ENCODE results near the gene CAMSAP1.

The CAMSAP1 gene

DNA sequence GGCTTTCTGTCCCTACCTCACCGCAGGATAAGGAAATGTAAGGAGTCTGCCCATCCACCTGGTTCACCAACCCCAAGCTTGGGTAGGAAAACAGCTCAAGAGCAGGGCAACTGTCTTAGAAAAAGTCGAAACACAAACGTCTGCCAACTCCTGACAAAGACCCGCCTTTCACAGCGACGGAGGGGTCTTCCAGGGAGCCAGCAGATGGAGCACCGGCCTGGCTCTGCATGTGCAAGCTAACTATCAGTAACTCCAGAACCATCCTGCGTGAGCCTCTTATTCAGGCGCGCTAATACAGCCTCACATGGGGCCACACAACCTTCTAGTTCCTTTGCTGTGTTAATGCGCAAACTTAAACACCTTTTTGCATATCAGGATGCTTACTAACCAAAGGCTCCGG lies 26.9 kb downstream of the CAMSAP1 start:
- no peak for DNase-seq

DNA sequence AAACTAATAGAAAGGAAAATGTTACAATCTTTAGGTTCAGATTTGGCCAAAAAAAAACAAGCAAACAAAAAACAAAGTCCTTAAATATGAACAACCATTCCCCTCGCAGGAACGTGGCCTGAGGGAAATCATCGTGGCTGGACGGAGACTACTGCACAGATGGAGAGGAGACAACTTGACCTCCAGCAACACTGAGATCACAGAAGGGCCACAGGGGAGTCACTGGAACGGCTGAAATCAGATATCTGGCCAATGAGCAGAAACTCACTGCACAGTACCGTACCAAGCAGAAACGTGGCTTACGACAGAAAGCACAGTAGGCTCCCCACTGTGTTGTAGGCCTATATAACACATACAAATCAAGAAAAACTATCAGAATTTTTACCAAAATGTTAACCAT lies 27.7 kb downstream of the CAMSAP1 start:
- no peak for DNase-seq

DNA sequence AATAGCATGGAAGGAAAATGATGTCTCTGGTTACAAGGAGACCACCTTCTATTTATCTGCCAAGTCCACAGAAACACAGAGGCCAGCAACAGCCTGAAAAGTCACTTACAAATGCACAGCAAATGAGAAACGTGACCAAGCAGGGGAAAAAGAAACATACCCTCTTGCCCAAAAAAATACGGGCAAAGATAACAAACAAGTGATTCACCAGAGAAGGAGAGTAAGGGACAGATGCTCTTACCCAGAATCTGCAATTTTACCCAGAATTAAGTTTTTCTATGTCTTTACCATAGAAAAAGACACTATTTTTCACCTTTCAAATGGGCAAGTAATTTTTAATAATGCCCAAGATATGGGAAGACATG lies 28.1 kb downstream of the CAMSAP1 start:
- peak; percentile 18 for DNase-seq

DNA sequence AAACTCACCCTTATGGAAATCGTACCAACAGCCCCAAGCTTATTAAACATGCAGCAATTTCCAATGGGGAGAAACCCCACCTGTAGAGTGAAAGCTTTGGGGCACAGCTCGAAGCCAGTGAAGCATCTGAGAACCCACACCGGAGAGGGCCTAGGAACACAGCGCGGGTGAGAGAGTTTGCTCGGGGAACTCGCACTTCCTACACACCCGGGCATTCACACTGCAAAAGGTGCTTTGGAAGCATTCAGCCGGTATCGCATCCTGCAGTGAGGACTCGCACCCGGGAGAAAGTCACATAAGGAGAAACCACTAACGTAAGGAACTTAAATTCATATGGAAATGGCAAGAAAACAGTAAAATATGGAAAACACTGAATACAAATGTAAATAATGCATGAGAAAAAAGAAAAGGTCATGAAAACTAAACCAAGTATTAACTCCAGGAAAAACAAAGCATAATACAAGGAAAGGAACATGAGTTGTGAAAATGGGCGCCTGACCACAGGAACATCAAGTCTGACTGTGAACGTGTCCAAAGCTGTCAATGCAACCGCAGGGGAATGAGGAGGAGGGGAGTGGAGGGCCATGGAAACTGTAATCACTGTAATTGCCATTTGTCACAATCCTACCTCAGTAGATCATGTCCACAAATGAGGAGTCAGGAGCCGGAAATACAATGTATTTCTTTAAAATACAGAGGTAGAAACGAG lies 28.7 kb downstream of the CAMSAP1 start:
- no peak for DNase-seq

DNA sequence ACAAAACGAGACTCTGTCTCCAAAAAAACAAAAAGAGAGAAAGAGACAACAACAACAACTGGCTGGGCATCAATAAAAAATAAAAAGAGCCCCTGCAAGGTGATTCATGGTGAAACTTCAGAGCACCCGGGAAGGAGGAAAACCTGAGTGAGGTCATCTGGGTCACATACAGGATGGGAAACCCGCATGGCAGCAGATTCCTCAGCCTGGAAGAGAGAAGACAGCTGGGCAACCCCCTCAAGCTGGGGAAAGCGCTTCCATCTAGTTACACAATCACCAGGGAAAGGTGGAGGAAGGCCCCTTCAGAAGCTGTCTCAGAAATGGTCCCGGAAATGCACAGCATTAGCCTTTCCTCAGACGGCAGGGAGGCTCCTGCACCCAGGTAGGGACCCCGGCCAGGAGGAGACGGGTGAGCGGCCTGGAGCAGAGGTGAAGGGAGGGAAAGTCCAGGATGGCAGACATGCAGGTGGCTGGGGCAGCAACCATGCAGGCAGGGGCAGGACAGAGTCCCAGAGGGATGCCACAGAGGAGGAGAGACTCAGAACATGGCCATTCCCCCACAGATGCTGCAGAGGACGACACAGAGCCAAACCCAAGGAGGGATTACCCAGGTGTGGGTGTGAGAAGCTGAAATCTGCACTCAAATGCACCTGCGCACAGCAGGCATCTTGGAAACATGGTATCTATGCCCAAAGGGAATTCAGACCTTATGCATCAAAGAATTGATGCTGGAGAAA lies 29.4 kb downstream of the CAMSAP1 start:
- no peak for DNase-seq

DNA sequence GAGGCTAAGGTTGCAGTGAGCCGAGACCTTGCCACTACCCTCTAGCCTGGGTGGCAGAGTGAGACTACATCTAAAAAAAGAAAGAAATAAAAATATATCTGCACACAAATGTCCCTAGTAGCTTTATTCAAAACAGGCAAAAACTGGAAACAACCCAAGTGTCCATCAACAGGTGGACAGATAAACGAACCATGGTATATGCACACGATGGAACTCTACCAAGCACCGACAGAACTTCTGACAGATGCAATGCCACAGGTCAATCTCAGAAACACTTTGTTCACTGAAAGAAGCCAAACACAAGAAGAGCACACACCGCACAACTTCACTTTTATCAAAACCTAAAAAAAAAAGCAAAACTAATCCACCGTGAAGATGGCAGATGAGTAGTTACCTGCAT lies 30.4 kb downstream of the CAMSAP1 start:
- DNase-seq: no peak

DNA sequence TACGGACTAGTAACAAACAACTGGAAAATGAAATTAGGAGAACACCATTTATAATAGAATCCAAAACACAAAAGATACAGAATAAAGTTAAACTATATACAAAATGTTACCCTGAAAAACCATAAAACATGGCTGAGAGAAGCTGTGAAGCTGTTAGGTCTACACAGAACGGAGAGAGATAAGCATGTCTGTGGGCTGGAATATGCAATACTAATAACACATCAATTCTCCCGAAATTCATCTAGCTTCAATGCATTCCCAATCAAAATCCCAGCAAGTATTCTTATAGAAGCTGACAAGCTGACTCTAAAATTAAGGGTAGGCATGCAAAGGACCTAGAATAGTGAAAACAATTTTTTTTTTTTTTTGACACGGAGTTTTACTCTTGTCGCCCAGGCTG lies 32.5 kb downstream of the CAMSAP1 start:
- DNase-seq: no peak

DNA sequence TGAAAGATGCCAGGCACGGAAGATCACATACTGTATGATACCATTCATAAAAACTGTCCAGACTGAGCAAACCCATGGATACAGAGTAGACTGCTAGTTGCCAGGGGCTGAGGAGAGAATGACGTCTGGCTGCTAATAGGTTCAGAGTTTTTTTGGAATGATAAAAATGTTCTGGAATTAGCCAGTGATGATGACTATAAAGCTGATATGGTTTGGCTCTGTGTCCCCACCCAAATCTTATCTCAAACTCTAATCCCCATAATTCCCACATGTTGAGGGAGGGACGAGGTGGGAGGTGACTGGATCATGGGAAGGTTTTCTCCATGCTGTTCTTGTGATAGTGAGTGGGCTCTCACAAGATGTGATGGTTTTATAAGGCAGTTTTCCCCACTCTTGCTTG lies 37.4 kb downstream of the CAMSAP1 start:
- no peak for DNase-seq

DNA sequence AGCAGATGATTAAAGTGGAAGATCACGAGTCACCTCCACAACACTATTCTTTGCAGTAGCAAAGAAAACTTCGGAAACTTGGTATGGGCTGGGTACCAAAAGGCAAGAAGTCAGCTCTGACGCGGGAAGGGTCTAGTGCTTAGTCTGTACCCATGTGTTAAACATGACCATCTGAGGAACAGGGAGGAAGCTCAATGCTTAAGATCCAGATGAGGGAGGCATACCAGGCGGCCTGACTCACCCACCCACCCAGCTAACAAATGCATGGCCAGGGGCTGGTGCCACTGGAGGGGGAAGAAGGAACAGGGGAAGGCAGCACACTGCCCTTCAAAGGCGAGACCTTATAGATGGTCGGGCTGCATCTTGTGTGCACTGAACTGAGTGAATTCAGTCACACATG lies 41.8 kb downstream of the CAMSAP1 start:
- peak; percentile 36 for DNase-seq

DNA sequence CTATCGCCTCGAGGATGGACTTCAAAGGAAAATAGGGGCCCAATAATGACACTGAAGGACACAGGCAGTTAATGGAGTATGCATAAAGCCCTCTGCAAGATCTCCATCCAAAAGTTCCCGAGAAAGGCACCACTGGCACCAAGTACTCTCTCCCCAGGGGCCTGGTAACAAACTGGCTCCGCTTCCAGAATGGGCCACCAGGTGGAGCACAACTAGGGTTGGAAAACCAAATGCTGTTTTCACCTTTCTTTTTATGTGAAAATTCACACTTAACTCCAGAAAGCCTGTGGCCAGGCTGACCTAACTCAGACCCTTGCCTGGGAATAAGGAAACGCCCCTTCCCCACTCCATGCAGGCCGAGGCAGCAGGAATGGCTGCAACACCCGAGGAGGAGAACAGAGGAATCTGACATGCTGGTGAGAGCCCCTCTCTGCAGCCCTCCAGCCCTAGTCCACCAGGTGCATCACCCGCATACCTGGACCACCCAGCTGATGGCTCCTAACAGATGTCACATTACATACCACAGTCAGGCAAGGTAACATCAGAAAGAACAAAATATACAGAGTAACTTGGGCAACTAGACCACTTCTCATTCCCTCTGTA lies 42.8 kb downstream of the CAMSAP1 start:
- peak; percentile 46 for DNase-seq

DNA sequence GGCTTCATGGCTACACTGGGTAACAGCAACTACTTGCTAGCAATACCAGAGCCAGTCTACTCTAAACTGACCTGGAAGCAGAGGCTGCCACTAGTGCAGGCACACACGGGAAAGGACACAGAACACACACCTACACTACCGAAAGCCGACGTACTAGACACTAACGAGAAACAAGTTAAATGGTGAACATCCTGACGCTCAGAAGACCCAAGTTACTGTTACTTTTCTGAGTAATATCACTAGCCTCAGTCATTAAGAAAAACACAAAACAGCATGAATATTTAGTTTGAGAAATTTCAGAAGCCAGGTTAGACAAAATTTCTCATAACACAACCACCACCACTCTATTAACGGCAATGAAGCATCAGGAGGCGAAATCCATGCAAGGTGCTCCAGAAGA lies 44.5 kb downstream of the CAMSAP1 start:
- no peak for DNase-seq

DNA sequence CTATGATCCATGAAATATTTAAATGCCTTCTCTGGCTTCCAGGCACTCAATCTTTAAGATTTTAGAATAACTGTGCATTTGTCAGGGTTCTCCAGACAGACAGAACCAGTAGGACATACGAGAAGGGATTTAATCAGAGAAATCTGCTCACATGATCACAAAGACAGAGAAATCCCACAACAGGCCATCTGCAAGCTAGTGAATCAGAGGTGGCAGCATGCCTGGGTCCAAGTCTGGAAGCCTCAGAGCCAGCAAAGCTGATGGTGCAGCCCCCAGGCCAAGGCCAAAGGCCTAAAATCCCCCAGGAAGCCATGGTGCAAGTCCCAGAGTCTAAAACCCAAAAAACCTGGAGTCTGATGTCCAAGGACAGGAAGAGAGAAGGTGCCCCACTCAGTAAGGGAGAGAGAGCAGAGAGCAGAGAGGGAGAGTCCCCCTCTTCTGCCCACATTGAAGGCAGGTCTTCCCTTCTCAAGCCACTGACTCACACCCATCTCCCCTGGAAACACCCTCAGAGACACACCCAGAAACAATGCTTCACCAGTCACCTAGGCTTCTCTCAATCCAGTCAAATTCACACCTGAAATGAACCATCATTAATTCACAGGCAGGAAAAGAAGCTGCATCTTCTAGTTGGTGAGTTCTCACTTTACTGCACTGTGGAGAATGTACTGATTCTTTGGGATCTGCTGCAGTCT lies 48.7 kb downstream of the CAMSAP1 start:
- no peak for DNase-seq

DNA sequence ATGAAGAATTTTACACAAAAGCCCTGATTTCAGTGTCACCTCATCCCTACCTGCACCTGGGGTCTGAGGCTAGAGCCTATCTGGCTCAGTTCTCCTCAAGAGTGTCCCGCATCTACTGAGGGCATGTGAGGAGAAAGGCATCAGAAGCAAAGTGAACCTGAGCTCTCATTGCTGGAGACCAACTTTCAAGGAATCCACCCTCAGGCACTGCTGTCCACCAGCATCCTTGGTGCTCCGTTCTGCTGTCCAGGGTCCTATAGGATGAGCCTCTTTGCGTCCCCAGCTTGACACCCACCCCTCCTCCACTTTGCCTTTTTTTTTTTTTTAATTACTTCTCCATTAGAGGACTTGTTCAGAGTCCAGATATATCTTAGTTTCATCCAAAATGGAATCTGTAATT lies 49.5 kb downstream of the CAMSAP1 start:
- DNase-seq: no peak

DNA sequence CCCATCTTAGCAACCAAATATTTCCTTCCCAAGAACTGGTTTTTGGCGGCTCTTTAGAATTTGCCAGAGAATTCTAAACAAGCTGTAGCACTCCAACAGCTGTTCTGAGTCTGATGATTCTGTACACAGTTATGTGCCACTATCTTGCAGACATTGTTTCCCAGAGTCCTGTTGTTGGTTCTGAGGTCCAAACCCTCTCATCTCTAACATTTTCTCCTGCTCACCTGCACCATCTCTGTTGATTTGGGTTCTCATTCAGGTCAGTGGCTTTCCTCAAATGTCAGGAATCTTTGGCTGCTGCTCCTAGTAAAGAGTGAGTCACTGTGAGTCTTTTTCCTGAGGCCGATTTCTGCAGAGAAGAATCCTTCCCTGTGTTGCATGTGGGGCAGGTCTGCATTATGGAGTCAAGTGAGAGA lies 50.0 kb downstream of the CAMSAP1 start:
- peak; percentile 15 for DNase-seq

DNA sequence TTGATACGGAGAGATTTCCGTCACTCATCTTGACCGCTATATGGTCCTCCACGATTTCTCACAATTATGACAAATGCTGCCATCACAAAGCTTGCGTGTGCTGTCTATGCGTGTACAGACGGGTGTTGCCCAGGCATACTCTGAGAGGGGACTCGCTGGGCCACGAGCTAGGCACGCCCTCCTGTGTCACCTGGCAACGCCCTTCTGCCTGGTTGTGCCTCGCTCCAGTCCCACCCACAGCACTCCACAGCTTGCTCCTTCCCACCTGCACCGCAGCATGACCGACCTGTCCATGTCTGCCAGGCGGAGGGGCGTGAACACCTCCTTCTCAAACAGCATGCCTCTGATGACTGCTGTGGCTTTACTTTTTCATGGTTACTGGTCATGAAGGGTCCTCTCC lies 55.6 kb downstream of the CAMSAP1 start:
- DNase-seq: no peak

DNA sequence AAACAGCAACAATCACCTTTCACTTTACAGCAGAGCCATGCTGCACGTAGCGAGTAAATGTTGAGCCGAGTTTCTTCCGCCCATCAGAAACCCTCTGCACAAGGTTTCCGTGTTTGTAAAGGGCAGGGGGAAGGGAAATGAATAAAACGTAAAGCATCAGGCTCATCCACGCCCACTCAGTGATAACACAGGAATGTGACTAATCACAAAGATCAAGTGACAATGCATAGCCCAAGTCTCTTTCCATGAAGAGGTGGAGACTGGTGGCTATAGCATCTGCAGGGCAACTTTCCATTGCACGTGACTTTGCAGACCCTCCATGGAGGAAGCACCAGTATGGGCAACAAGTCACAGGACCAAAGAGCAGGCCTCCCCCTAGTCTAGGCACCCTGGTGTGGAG lies 56.6 kb downstream of the CAMSAP1 start:
- DNase-seq: peak; percentile 11

DNA sequence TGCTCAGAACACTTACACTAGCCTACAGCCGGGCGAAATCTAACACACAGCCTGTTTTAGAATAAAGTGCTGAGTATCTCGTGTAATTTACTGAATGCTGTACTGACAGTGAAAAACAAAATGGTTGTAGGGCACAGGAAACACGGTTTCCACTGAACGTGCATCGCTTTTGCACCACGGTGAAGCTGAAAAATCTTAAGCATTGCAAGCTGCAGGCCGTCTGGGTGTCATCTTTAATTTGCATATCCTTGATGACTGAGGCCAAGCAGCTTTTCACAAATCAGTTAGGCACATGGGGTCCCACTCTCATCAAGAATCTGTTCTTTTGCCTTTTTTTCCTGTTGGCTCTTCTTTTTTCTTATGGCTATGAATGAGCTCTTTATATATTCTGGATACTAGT lies 58.2 kb downstream of the CAMSAP1 start:
- no peak for DNase-seq

DNA sequence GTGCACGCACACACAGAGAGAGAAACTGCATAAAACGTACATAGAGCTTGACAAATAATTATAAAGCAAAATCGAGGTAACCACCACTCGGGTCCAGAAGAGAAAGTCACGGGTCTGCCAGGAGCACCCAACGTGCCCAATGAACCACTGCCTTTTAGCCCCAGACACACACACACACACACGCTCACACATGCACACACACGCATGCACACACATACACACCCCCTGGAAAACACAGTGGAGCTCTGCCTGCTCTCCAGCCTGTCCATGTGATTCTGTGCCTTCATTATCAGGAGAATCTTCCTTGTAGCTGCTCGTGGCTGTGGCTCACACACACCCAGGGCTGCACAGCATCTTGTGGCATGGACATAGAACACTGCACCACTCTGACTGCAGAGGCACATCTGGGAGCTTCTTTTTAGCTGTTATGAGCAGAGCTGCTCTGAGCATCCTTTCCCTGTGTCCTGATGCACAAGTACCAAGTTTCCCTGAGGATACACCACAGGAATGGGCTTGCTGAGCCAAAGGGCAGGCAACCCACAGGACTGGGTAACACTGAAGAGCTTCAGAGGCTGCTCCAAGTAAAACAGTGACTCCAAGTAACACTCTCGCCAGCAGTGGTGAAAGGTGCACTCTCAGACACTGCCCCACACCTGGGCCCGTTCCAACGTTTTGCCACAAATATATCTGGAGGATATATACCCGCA lies 58.9 kb downstream of the CAMSAP1 start:
- no peak for DNase-seq

DNA sequence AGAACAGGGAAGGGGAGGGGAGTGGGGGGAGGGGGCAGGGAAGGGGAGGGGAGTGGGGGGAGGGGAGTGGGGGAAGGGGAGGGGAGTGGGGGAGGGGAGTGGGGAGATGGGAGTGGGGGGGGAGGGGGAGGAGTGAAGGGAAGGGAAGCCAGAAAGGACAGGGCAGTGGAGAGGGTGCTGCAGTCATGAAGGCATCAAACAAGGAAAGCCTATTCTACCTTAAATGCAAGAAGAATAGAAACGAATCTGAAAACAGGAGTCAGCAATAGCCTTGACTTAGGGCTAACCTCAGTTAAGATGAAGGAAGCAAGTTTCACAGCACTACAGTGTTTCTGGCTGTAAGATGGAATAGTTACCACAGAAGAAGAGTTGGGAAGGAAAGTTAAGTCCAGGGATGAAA lies 59.5 kb downstream of the CAMSAP1 start:
- DNase-seq: no peak

DNA sequence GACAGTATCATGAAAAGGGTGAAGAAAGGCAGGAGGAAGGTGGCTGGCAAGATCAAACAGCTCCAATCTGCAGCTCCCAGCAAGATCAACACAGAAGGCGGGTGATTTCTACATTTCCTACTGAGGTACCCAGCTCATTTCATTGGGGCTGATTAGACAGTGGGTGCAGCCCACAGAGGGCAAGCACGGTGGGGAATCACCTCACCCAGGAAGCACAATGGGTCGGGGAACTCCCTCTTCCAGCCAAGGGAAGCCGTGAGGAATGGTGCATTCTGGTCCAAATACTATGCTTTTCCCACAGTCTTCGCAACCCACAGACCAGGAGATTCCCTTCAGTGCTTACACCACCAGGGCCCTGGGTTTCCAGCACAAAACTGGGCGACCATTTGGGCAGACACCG lies 66.8 kb downstream of the CAMSAP1 start:
- no peak for DNase-seq

DNA sequence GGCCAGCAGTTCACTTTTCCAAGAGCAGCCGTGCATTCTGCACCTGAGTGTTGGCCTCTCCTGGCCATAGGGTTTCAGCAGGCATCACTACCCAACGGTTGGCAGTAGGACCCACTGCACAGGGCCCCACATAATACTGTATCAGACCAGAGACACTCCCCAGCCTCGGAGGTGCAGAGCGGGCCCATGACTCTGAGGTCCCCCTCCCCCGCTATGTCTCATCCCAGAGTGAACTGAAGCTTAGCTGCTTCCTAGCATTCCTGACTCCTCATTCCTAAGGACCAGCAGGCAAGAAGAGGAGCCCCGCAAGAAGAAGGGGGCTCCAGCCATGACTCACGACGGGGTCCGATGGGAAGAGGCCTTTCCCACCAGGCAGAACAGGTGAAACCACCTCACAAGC lies 67.2 kb downstream of the CAMSAP1 start:
- no peak for DNase-seq

DNA sequence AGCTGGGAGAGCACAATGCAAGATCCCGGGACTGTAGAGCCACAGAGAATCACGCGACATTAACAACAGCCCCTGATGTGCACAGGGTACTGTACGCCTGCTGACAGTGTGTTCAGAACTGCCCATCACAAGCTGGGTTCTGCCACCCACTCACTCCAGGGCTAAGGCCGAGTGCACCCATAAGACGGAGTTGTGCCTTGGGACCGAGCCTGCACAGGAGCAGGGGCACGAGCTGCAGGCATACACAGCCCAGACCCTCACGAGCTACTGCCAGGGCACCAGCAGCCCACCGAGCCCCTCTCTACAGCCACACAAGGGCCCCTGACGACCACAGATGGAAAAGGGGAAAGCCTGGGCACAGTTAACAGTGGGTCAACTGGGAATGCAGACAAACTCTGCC lies 67.8 kb downstream of the CAMSAP1 start:
- no peak for DNase-seq

DNA sequence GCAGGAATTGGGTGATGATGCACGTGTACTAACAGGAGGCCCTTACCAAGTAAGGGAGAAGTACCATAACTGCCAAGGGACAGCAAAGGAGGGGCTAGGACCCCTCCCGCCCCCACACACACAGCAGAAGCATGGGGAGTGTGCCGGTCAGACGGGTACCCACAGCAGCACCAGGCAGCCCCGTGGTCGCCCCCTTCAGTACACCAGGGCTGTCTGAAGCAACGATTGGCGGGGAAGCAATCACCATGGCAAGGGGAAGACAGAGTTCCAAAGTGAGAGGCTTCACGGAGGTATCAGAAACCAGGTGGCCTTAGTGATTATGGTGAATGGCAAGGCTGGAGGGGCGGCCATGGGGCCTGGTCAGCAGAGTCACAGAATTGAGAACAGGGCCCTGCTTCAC lies 72.2 kb downstream of the CAMSAP1 start:
- no peak for DNase-seq

Measured in fibroblast of skin of back (primary cell).